GM13976 (cell line): Measurements from ENCODE around the gene WDR20.

Experiments
- DNase-seq: peaks from one replicate; pipeline ENCODE4 v3.0.0; 2012; ENCODE audit warnings: low spot score
- in situ Hi-C: fragments of 300-500 bp; cut with MboI; formaldehyde crosslinking; loops from one replicate; pipeline ENCODE4 v1.12.0; 2022; ENCODE audit warnings: low sequenced_read_pairs, mixed read lengths, inconsistent platforms; ENCODE audit not compliant: unreplicated experiment
- TF ChIP-seq, protein P1 (sequence below): IDR thresholded peaks from 2 replicates; pipeline ENCODE4 v1.5.1; 2012; ENCODE audit warnings: borderline replicate concordance, mild to moderate bottlenecking; ENCODE audit not compliant: insufficient read depth; ENCODE audit errors: extremely low read depth, missing control alignments, control extremely low read depth

WDR20 gene

DNA sequence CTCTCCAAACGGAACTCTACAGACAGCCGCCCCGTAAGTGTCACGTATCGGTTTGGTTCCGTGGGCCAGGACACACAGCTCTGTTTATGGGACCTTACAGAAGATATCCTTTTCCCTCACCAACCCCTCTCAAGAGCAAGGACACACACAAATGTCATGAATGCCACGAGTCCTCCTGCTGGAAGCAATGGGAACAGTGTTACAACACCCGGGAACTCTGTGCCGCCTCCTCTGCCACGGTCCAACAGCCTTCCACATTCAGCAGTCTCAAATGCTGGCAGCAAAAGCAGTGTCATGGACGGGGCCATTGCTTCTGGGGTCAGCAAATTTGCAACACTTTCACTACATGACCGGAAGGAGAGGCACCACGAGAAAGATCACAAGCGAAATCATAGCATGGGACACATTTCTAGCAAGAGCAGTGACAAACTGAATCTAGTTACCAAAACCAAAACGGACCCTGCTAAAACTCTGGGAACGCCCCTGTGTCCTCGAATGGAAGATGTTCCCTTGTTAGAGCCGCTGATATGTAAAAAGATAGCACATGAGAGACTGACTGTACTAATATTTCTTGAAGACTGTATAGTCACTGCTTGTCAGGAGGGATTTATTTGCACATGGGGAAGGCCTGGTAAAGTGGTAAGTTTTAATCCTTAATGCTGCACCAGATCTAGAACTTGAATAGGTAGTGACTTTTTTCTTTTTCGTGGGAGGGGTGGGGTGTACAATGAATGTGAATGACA, 69.7 kb downstream of the WDR20 start:
- in situ Hi-C loops: no loop called here
- DNase-seq: no peak
- TF ChIP-seq, protein P1, sequence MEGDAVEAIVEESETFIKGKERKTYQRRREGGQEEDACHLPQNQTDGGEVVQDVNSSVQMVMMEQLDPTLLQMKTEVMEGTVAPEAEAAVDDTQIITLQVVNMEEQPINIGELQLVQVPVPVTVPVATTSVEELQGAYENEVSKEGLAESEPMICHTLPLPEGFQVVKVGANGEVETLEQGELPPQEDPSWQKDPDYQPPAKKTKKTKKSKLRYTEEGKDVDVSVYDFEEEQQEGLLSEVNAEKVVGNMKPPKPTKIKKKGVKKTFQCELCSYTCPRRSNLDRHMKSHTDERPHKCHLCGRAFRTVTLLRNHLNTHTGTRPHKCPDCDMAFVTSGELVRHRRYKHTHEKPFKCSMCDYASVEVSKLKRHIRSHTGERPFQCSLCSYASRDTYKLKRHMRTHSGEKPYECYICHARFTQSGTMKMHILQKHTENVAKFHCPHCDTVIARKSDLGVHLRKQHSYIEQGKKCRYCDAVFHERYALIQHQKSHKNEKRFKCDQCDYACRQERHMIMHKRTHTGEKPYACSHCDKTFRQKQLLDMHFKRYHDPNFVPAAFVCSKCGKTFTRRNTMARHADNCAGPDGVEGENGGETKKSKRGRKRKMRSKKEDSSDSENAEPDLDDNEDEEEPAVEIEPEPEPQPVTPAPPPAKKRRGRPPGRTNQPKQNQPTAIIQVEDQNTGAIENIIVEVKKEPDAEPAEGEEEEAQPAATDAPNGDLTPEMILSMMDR: no peak

DNA sequence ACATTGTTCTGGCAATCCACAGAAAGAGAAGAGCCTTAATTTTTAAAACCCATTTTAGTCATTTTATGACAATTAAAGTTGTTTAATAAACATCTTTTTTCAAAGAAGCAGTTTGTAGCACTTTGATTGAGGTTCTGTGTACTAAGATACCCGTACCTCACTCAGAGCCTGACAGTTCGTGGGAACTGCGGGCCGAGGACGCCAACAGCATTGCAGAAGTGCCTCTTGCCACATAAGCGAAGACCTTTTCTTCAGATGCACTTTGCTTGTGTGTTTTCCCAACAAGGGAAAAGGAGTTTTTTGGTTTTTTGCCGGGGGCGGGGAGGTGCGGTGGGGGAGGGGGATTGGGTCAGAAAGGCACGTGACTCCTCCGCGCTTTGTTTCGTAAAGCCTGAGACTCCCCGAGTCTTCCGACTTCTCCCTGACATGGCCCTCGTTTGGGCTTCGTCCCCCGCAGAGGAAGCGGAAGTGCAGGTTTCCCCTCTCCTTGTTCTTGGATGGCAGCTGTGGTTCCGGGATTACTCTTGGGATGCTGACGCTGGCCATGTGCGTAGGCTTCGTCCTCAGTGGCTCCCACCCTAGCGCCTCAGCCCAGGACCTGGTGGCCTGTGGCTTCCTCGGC, 70.8 kb downstream of the WDR20 start:
- in situ Hi-C loops: no loop called here
- no peak for DNase-seq
- TF ChIP-seq, protein P1: no peak

DNA sequence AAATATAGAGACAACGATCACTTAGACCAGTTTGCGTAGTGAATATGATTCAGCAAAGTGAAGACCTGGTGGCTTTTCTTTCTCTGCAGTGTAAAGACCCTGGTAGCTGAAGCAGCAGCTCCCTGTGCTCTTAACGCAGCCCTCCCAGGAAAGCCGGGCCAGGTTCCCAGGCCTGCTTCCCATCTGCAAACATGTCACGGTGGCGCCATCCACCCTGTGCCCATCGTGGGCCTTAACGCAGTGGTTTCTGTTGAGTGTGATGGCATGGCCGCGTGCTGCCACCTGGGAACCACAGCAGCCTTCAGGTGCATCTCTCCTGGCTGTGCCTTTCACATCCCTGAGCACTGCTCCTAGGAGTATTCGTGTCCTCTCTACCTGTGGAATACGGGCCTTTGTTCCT, 71.5 kb downstream of the WDR20 start:
- no peak for DNase-seq
- TF ChIP-seq, protein P1: no peak
- in situ Hi-C loops: no loop called here

DNA sequence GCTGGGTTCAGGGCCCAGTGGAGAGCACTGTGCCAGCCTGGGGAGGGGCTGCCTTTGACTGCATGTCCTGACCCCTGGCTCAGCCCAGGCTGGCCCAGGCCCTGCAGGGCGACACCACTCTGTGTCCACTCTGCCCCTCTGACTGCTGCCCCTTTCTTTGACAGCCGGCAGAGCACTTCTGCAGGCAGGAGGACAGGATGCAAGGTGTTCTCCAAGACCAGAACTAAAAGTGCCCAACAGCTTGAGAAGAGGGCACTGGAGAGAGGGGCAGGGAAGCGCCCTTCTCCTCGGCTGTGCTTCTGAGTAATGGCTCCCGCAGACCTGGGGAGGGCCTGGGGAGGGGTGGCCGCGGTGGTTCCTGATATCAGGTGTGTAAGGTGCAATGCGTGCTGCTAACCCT, 72.7 kb downstream of the WDR20 start:
- no peak for DNase-seq
- TF ChIP-seq, protein P1: no peak
- in situ Hi-C loops: no loop called here

DNA sequence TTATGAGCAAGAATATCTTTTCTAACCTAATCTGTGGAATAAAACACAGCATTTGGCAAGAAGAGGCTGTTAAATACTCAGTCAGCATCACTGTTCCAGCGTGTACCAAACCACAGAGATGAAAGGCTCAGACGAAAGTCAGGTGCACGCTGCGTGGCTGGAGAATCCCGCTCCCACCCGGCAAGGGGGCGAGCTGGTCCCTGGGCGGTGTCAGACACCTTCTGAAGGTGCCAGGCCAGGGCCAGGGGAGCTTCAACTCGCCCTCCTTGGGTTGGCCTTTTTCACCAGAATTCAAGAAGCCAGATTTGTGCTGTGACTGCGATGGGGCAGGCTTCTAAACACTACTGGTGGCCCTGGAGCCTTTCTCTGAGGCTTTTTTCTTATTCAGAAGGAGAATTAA, 73.1 kb downstream of the WDR20 start:
- DNase-seq: no peak
- TF ChIP-seq, protein P1: no peak
- in situ Hi-C loops: no loop called here

DNA sequence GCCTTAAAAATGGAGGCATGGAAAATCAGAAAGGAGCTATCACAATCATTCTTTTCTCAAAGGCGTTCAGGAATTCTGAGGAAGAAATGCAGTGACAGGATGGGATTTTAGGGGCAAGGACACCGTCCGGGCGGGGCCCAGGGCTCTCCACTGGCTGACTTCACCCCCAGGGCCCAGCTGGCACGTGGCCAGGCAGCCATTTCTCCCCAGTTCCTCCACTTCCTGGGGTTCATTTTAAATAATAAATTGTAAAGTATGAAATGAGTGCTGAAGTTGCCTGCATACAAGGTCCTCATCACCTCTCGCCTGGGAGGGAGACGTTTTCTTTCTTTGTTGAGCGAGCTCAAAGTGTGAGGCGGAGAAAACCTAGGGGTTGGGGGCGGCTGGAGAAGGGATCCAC, 73.8 kb downstream of the WDR20 start:
- in situ Hi-C loops: no loop called here
- TF ChIP-seq, protein P1: no peak
- DNase-seq: no peak
